NCI-H446 treated with DMSO at 0.1 percent for 48 hours (cell line): ENCODE measurements around the gene KCTD17.

Experiments
- DNase-seq: peaks from one replicate; lab custom pipeline; 2025; lab: John Stamatoyannopoulos, UW

The KCTD17 gene

GRCh38 chr22:37105990-37106389 lies 54.4 kb downstream of the KCTD17 start:
- DNase-seq, result no peak

GRCh38 chr22:37107816-37108621 lies 56.5 kb downstream of the KCTD17 start:
- no peak for DNase-seq

GRCh38 chr22:37109242-37109917 lies 57.8 kb downstream of the KCTD17 start, which contains the start of gene TMPRSS6:
Gene TMPRSS6 (minus strand): TSS chr22:37109713. CDS start chr22:37103417, 6,296 bp downstream.
- DNase-seq, result no peak

- no peak for DNase-seq
These were observed 59.7 kb downstream of the KCTD17 start for GRCh38 chr22:37111156-37111717.

- DNase-seq, result no peak
These were observed 60.7 kb downstream of the KCTD17 start for GRCh38 chr22:37112084-37112728.
